GM18868 (cell line): ENCODE measurements around the gene NIFK.

Experiments
- ATAC-seq: cut with Tn5 transposase; IDR thresholded peaks from one replicate; pipeline ENCODE4 v1.9.1; 2021; ENCODE audit warnings: mild to moderate bottlenecking, moderate library complexity; ENCODE audit not compliant: unreplicated experiment

NIFK gene

DNA sequence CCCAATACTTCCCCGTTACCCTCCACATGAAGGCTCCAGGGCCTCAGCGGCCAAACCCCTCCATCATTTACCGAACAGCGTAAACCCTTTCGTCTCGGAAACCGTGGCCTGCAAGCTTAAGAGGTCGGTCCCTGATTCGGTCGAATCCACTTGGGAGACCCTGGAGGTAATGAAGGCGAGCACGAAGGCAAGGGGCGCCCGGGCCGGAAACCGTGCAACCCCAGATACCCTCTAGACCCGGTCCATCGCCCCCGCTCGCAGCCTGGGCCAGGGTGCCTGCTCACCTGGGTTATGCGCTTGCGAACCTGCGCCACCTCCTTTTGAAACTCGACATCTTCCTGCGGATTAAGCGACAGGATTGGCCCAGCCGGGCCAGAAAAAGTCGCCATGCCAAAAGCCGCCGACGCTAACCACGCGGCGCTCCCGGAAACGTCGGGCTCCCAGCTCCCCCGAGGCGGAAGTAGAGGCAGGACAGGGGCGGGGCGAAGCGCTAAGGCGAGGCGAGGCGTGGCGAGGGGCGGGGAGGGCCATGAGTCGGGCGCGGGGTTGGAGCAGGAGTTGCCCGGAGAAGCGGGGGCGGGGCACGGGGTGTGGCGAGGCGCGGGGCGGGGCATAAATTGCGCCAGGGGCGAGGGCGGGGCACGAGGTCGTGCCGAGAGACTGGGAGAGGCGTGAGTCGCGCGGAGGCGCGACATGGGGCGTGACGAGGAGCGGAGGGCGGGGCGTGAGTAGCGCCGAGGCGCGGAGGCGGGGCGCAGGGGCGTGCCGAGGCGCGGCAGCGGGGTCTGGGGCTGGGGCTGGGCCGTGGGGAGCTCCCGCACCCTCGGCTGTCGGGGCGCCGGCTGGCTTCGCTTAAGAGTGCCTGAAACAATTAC lies at the start of gene NIFK:
TSS of gene NIFK (minus strand) at position 414 of the 875 bp plus-strand sequence. CDS start at position 389, 25 bp downstream.
- ATAC-seq, result peak; percentile 92

DNA sequence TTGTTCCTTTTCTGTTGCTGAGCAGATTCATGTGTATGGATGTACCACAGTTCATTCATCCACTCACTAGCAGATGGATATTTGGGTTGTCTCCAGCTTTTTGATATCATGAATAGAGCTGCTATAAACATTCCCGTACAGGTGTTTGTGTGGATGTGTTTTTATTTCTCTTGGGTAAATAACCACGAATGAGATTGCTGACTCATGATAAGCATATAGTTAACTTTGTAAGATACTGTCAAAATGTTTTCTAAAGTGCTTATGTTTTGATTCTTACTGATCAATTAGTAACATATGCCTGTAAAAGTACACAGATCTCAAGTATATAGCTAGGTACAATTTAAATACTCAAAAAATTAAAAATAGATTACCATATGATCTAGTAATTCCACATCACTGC lies 46.5 kb upstream of the NIFK start:
- ATAC-seq, result no peak

- ATAC-seq, result no peak
Observed at GRCh38 chr2:121778741-121779487, 42.2 kb upstream of the NIFK start.

DNA sequence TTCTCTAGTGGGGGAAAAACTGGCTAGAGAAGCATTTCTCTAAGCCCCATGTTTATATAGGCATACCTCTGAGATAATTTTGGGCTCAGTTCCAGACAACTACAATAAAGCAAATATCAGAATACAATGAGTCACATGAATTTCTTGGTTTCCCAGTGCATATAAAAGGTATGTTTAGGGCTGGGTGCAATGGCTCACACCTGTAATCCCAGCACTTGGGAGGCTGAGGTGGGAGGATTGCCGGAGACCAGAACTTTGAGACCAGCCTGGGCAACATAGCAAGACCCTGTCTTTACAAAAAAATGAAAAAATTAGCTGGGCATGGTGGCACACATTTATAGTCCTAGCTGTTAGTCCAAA lies 41.0 kb upstream of the NIFK start:
- peak; percentile 25 for ATAC-seq

DNA sequence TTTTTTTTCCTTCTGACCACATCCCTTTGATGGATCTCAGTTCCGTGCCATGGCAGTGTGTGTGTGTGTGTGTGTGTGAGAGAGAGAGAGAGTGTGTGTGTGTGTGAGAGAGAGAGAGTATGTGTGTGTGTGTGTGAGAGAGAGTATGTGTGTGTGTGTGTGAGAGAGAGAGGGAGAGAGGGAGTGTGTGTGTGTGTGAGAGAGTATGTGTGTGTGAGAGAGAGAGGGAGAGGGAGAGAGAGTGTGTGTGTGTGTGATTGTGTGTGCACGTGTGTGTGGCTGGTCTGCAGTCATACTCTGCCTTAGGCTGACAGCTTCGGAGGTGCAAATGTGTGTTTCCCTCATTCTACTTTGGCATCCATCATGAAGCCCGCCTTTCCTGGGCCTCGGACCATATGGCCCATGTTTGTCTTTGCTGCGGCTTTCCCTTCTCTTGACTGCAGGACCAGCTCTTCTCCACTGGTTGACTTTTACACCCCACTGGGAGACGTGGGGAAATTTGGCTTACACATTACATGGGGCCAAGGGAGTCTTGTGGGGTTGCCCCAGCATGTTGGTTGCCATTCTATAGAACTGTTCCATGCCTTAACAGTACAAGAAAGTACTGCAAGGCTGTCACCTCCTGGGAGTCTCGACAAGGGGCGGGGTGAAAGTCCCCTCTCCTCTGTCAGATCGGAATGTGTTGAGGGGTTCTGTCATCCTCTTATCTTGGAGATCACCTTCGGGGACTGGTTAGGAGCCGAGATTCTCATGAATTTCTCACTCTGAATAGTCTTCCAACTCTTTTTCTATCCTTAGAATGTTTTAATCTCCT lies 40.4 kb upstream of the NIFK start:
- peak; percentile 44 for ATAC-seq

GRCh38 chr2:121776361-121776760 lies 39.7 kb upstream of the NIFK start:
- no peak for ATAC-seq

GRCh38 chr2:121774235-121774634 lies 37.6 kb upstream of the NIFK start:
- ATAC-seq, result no peak

- ATAC-seq, result no peak
Observed at GRCh38 chr2:121771976-121772742, 35.5 kb upstream of the NIFK start.

GRCh38 chr2:121768143-121768755 lies 31.6 kb upstream of the NIFK start:
- no peak for ATAC-seq

DNA sequence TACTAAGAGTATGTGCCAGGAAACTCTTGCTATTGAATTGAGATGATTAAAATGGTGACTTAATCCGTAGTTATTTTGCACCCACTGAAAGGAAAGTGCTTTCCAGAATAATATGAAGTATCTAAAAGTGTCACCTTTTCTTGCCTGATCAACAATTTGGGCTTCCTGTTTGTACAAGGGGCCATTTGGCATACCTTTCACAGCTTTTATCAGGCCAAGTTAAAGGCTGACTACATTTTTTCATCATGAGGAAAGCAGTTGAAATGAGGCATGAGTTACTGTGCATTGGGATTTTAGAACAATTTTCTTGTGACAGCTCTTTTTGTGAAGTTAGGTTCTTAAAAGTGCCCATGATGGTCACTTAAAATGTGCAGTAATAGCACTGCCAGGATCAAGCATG lies 29.9 kb upstream of the NIFK start:
- ATAC-seq, result no peak

DNA sequence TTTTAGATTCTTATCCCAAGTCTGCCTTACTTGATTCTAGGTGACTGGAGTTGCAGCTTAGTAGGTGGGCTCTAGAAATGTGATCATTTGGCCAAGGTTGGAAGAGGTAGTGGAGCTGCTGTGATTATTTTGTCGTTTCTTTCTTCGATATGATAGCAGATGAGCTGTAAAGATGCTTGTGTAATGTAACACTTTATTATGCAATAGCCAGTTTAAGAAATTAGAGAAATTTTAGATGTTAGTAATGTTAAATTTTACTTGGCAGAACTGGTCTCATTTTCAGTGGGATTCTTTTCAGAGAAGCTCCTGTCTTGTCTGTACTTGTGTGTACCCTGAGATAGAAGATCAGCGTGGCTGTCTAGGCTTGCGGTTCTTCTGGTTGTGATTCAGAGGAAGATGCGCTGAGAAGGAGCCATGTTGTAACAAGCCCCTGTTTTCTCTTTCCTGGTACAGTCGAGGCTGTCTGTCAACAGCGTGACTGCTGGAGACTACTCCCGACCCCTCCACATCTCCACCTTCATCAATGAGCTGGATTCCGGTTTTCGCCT lies 28.1 kb upstream of the NIFK start:
- ATAC-seq, result no peak

DNA sequence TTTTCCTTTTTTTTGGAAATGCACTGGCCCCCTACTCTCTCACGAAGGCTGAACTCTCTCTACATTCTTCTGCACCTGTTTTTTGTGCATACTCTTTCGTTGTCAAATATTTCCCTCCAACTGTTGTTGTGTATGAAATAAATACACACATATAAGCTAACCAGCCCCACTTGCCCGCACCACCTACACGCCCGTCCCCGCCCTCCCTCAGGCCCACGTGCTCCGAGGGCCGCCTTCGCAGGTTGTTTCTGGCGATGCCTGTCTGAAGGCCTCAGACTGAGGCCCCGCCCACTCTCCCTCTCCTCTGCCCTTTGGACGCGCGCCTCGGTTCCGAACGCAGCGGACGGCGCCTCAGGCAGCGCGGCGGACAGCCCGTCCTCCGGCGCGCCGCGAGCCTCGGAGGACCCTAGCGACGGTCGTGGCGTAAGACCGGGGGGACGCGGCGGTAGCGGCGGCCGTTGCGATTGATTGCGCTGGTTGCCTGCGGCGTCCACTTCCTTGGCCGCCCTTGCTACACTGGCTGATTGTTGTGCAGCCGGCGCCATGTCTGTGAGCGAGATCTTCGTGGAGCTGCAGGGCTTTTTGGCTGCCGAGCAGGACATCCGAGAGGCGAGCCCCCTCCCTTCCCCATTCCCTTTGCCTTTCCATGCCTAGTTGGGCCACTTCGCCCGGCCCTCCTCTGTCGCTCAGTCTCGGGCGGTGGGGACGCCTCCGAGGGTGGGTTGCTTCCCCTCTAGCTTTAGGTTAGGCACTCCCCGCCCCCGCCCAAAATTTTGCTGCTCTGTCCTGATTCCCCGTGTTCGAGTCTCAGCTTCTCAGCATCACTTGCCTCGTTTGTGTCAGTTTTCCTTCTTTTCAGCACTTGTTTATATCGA lies 18.8 kb upstream of the NIFK start, which contains the start of gene TSN:
TSS of gene TSN (plus strand) at position 415 of the 875 bp plus-strand sequence. CDS start at position 544, 129 bp downstream.
- peak; percentile 100 for ATAC-seq

GRCh38 chr2:121754851-121755236 lies 18.2 kb upstream of the NIFK start:
- peak; percentile 0 for ATAC-seq

GRCh38 chr2:121748202-121748601 lies 11.5 kb upstream of the NIFK start:
- peak; percentile 69 for ATAC-seq

DNA sequence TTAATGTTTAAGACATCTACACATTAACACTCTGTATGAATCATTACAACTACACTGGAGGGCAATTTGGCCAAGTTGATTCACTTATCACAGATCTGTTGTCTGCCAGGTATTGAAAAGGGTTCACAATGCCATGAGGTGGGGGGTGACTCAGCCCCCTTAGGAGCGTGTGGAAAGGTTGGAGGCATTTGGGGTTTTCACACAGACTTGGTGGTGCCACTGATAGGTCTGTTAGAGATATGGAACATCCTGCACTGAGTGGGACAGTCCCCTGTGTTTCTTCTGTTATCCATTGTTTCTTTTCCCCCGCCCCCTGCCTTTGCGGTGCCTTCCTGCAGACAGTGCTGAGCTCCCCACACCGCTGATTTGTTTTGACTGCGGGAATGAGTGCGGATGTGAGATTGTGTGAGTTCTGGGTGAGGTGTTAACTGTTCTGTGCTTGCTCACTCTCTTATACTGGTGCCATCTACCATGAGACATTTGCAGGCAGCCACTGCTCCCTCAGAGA lies 9.4 kb upstream of the NIFK start:
- ATAC-seq, result no peak

- no peak for ATAC-seq
Observed at GRCh38 chr2:121741450-121741849, 4.8 kb upstream of the NIFK start.

DNA sequence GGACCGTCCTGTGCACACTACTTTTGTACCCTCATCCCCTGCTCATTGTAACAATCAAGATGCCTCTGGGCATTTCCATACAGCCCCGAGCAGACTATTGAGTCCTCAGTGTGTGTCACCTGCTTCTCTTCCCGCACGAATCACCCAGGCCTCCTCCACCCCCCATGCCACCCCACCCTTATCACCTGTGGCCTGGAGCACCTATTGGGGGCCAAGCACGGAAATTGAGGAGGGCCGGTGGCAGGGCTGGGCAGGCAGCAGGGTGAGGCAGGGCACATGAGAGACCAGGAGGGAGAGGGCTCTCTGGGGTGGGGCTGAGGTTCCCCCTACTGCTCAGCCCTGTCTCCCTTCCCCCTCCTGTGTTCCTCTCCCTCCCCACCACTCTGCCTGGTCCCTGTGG lies 4.3 kb upstream of the NIFK start:
- ATAC-seq, result no peak

DNA sequence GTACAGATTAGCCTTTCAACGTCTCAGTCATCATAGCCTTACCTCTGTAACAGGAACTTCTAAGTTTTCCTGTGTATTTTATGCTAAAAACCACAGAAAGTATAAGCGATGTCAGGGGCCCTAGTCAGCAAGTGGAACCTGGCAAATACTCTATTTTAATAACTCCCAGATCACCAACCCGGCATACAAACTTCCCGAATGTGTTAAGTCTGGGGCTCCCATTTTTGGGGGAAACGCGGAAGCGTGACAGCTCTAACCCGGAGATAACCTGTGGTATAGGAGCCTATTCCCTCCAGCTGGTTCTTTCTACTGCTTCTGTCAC lies 574 bp downstream of the NIFK start:
- no peak for ATAC-seq
